ENCODE results near the gene OR7G1.
A peak's percentile ranks its signal among the peaks of the same experiment; 100 is the strongest.

OR7G1 gene

DNA sequence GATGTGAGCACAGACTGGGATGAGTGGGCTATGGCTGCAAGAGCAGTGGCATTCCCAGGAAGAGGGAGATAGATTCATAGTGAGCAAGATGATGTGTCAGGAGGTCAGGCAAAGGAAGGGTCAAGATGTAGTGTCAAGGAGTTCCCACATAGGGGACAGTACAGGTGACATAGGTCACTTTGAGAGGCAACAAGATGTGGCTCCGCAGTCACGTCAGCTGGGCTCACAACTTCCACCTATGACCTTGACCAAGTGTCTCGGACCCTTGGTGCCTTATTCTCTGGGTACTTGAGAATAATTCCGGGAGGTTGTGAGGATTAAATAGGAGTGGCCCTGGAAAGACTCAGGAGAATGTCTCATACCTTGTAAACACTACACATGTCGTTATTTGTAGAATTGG is 35.1 kb upstream of the OR7G1 start:
- H3K36me3 ChIP-seq (ENCODE audit: control insufficient read depth in 4 of 4, insufficient read depth in 4 of 4, low read length in 3 of 4), result peaks cover 13 to 76% (median 54%) of the 10 kb centered on the region in 4 experiments
- ChIA-PET CTCF (no interaction called here), POLR2A (no interaction called here)
- peaks cover 7 to 78% (median 54%) of the 10 kb centered on the region in 5 experiments for H3K9me3 ChIP-seq (ENCODE audit: control extremely low read depth in 1 of 5, control insufficient read depth in 4 of 5, insufficient read depth in 2 of 5, low read depth in 1 of 5, low read length in 4 of 5)
- WGBS (ENCODE audit: insufficient coverage), result 100% methylated on average over 1 of the region's 5 CpGs
- no peak for DNase-seq
- H3K27ac ChIP-seq (ENCODE audit: insufficient read depth in 1 of 2, low read depth in 1 of 2, low read length in 2 of 2, poor library complexity in 1 of 2, severe bottlenecking in 2 of 2), result no peak overlapping the region
- no peaks in the 10 kb centered on the region for H3K4me1 ChIP-seq (ENCODE audit: control extremely low read depth in 1 of 4, control insufficient read depth in 4 of 4, insufficient read depth in 4 of 4, low read length in 3 of 4)
- H3K4me3 ChIP-seq (ENCODE audit: control insufficient read depth in 1 of 7, extremely low read depth in 1 of 7, insufficient read depth in 4 of 7, low read depth in 2 of 7, low read length in 6 of 7), result no peak overlapping the region
- H3K27me3 ChIP-seq (replicated peaks in 2 of 5; ENCODE audit: control insufficient read depth in 4 of 5, insufficient read depth in 5 of 5, low read length in 4 of 5), result no peaks in the 10 kb centered on the region

DNA sequence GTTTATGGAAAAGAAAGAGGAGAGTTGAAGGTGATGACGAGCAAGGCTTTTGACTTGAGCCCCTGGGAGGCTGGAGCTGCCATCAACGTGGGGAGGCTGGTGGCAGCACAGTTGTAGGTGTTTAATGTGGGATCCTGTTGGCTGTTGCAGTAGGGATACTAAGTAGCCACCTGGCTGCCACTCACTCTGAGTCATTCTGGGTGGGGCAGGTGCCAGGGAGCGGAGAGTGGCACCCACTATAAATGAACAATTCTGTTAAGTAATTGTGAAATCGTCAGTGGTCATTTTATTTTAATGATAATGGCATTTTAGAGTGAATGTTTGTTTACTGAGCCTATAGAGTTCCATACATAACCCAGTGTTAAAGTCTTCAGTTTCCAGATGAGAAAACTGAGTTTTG is 34.4 kb upstream of the OR7G1 start:
- Histone ChIP-seq H3K27me3 (replicated peaks in 2 of 5; ENCODE audit: control insufficient read depth in 4 of 5, insufficient read depth in 5 of 5, low read length in 4 of 5) (no peaks in the 10 kb centered on the region), H3K4me1 (ENCODE audit: control extremely low read depth in 1 of 4, control insufficient read depth in 4 of 4, insufficient read depth in 4 of 4, low read length in 3 of 4) (no peaks in the 10 kb centered on the region), H3K9me3 (ENCODE audit: control extremely low read depth in 1 of 5, control insufficient read depth in 4 of 5, insufficient read depth in 2 of 5, low read depth in 1 of 5, low read length in 4 of 5) (peaks cover 10 to 78% (median 56%) of the 10 kb centered on the region in 5 experiments), H3K27ac (ENCODE audit: insufficient read depth in 1 of 2, low read depth in 1 of 2, low read length in 2 of 2, poor library complexity in 1 of 2, severe bottlenecking in 2 of 2) (no peak overlapping the region), H3K36me3 (ENCODE audit: control insufficient read depth in 4 of 4, insufficient read depth in 4 of 4, low read length in 3 of 4) (peaks cover 9 to 73% (median 52%) of the 10 kb centered on the region in 4 experiments), H3K4me3 (ENCODE audit: control insufficient read depth in 1 of 7, extremely low read depth in 1 of 7, insufficient read depth in 4 of 7, low read depth in 2 of 7, low read length in 6 of 7) (no peak overlapping the region)
- CTCF ChIA-PET, result no interaction called here
- DNase-seq, result no peak
- WGBS (ENCODE audit: insufficient coverage), result 98% methylated on average over 4 of the region's 4 CpGs
- POLR2A ChIA-PET, result no interaction called here

DNA sequence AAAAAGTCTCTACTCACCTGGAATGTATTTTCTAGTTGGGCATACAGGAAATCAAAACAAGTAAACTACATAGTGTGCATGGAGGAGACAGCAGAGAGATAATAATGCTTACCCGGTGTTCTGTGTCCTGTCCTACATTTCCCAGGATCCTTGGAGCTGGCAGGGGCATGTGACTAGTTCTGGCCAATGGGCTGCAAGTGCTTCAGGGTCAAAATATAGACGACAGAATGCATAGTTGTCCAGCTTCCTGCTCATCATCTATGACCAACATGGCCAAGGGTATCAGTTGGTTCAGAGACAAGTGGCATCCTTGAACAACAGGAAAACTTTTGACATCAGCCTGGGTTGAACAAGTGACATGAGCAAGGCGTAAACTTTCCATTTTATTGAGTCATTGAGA is 33.1 kb upstream of the OR7G1 start:
- peaks cover 9 to 78% (median 58%) of the 10 kb centered on the region in 5 experiments for H3K9me3 ChIP-seq (ENCODE audit: control extremely low read depth in 1 of 5, control insufficient read depth in 4 of 5, insufficient read depth in 2 of 5, low read depth in 1 of 5, low read length in 4 of 5)
- WGBS (ENCODE audit: insufficient coverage), result 98% methylated on average over 3 of the region's 3 CpGs
- H3K4me1 ChIP-seq (ENCODE audit: control extremely low read depth in 1 of 4, control insufficient read depth in 4 of 4, insufficient read depth in 4 of 4, low read length in 3 of 4), result no peaks in the 10 kb centered on the region
- H3K4me3 ChIP-seq (ENCODE audit: control insufficient read depth in 1 of 7, extremely low read depth in 1 of 7, insufficient read depth in 4 of 7, low read depth in 2 of 7, low read length in 6 of 7), result no peak overlapping the region
- ChIA-PET CTCF (no interaction called here), POLR2A (no interaction called here)
- H3K36me3 ChIP-seq (ENCODE audit: control insufficient read depth in 4 of 4, insufficient read depth in 4 of 4, low read length in 3 of 4), result peaks cover 9 to 71% (median 46%) of the 10 kb centered on the region in 4 experiments
- H3K27ac ChIP-seq (ENCODE audit: insufficient read depth in 1 of 2, low read depth in 1 of 2, low read length in 2 of 2, poor library complexity in 1 of 2, severe bottlenecking in 2 of 2), result no peak overlapping the region
- no peak for DNase-seq
- H3K27me3 ChIP-seq (replicated peaks in 2 of 5; ENCODE audit: control insufficient read depth in 4 of 5, insufficient read depth in 5 of 5, low read length in 4 of 5), result no peaks in the 10 kb centered on the region

DNA sequence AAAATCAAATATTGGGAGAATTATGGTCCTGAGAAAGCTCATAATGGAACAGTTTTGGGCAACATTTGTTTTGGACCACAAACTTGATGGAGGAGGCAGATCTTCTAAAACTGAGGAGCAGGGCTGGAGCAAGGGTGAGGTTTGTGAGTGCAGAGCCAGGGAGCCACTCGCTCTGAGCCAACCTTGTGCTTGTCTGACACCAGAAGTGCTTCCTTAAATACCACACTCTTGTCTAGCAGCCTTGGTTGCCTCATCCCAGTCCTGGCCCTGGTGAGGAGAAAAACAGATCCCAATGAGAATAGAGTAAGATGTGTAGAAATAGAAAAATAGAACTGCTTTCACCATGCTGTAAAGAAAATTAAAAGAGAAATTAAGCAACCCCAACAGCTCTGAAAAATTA is 31.3 kb upstream of the OR7G1 start:
- H3K27ac ChIP-seq (ENCODE audit: insufficient read depth in 1 of 2, low read depth in 1 of 2, low read length in 2 of 2, poor library complexity in 1 of 2, severe bottlenecking in 2 of 2), result no peak overlapping the region
- POLR2A ChIA-PET, result no interaction called here
- peaks cover 11 to 69% (median 45%) of the 10 kb centered on the region in 5 experiments for H3K9me3 ChIP-seq (ENCODE audit: control extremely low read depth in 1 of 5, control insufficient read depth in 4 of 5, insufficient read depth in 2 of 5, low read depth in 1 of 5, low read length in 4 of 5)
- peaks cover 6 to 70% (median 42%) of the 10 kb centered on the region in 4 experiments for H3K36me3 ChIP-seq (ENCODE audit: control insufficient read depth in 4 of 4, insufficient read depth in 4 of 4, low read length in 3 of 4)
- no peaks in the 10 kb centered on the region for H3K4me1 ChIP-seq (ENCODE audit: control extremely low read depth in 1 of 4, control insufficient read depth in 4 of 4, insufficient read depth in 4 of 4, low read length in 3 of 4)
- WGBS (ENCODE audit: insufficient coverage), result no CpG with 5 or more reads among the region's 1 CpG
- CTCF ChIA-PET, result no interaction called here
- no peak for DNase-seq
- H3K27me3 ChIP-seq (replicated peaks in 2 of 5; ENCODE audit: control insufficient read depth in 4 of 5, insufficient read depth in 5 of 5, low read length in 4 of 5), result no peaks in the 10 kb centered on the region
- H3K4me3 ChIP-seq (ENCODE audit: control insufficient read depth in 1 of 7, extremely low read depth in 1 of 7, insufficient read depth in 4 of 7, low read depth in 2 of 7, low read length in 6 of 7), result peak overlapping the region in 1 of 7 experiments; percentile 24

DNA sequence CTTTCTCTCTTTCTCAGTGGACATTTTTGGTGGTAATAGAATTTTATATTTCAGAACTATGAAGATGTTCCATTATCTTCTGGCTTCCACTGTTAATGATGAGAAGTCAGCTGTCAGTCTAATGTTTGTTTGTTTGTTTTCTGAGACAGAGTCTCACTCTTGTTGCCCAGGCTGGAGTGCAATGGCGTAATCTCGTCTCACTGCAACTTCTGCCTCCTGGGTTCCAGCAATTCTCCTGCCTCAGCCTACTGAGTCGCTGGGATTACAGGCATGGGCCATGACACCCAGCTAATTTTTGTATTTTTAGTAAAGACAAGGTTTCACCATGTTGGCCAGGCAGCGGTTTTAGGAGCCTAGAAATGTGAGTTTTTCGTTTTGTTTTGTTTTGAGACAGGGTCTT is 29.4 kb upstream of the OR7G1 start:
- ChIA-PET CTCF (interaction anchor here (0.5 kb wide), 1 partner anchor 643 kb away, joined by 3 read pairs; no protein-coding TSS in a partner anchor), POLR2A (no interaction called here)

DNA sequence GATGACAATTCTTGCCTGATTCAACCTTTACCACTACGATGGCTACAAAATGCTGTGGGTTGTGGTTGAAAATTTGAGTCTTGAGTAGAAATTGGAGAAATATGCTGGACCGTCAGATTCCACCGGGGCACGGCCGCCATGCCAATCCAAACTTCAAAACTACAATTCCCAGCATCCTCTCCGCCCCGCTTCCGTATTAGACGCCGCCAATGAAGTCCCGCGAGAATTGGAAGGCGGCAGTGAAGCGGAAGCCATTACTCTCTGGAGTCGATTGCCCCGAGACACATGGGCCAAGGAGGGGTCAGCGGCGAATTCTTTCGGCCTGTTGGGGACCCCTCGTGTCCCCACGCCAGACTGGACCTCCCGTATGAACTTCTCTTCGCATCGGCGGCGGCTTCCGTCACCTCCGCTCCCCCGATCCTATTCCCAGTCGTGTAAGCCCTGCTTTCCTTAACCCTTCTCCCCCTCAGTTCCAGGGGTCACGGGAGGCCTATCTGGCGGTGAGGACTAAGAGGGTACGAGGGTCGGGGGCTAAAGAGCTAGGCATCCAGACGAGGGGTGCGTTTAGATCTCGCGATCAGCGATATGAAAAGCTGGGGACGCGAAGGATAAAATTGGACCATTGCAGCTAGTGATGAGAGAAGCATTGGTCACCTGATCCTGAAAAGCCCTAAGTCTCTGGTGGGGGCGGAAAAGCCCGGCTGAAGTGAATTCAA is 24.8 kb upstream of the OR7G1 start, which contains the start of gene ZNF317:
TSS of gene ZNF317 (plus strand) at position 239 of the 716 bp plus-strand sequence. CDS start 15,620 bp downstream, outside the sequence.
- H3K4me3 ChIP-seq (ENCODE audit: control insufficient read depth in 1 of 7, extremely low read depth in 1 of 7, insufficient read depth in 4 of 7, low read depth in 2 of 7, low read length in 6 of 7), result peak within 1 kb of the TSS; percentile 80 to 100 (median 92)
- 0% methylated on average over 38 of the region's 43 CpGs for WGBS (ENCODE audit: insufficient coverage)
- peak; percentile 93 to 96 (median 95) for DNase-seq
- peaks cover 6 to 20% (median 13%) of the 10 kb centered on the region in 5 experiments for H3K9me3 ChIP-seq (ENCODE audit: control extremely low read depth in 1 of 5, control insufficient read depth in 4 of 5, insufficient read depth in 2 of 5, low read depth in 1 of 5, low read length in 4 of 5)
- H3K27me3 ChIP-seq (replicated peaks in 2 of 5; ENCODE audit: control insufficient read depth in 4 of 5, insufficient read depth in 5 of 5, low read length in 4 of 5), result no peaks in the 10 kb centered on the region
- H3K4me1 ChIP-seq (ENCODE audit: control extremely low read depth in 1 of 4, control insufficient read depth in 4 of 4, insufficient read depth in 4 of 4, low read length in 3 of 4), result peaks cover 9 to 17% (median 11%) of the 10 kb centered on the region in 4 experiments
- peak within 1 kb of the TSS; percentile 86 to 97 for H3K27ac ChIP-seq (ENCODE audit: insufficient read depth in 1 of 2, low read depth in 1 of 2, low read length in 2 of 2, poor library complexity in 1 of 2, severe bottlenecking in 2 of 2)
- peaks cover 0 to 25% (median 7%) of the 10 kb centered on the region in 4 experiments for H3K36me3 ChIP-seq (ENCODE audit: control insufficient read depth in 4 of 4, insufficient read depth in 4 of 4, low read length in 3 of 4)
- ChIA-PET CTCF (no interaction called here), POLR2A (interaction anchor here (0.5 kb wide), 1 partner anchor 168 kb away, joined by 7 read pairs; no protein-coding TSS in a partner anchor)

More for the DNA sequence above, 29.4 kb upstream of the OR7G1 start:
- 96% methylated on average over 5 of the region's 5 CpGs for WGBS (ENCODE audit: insufficient coverage)
- H3K9me3 ChIP-seq (ENCODE audit: control extremely low read depth in 1 of 5, control insufficient read depth in 4 of 5, insufficient read depth in 2 of 5, low read depth in 1 of 5, low read length in 4 of 5), result peaks cover 11 to 52% (median 34%) of the 10 kb centered on the region in 5 experiments
- no peak overlapping the region for H3K4me3 ChIP-seq (ENCODE audit: control insufficient read depth in 1 of 7, extremely low read depth in 1 of 7, insufficient read depth in 4 of 7, low read depth in 2 of 7, low read length in 6 of 7)
- no peaks in the 10 kb centered on the region for H3K27me3 ChIP-seq (replicated peaks in 2 of 5; ENCODE audit: control insufficient read depth in 4 of 5, insufficient read depth in 5 of 5, low read length in 4 of 5)
- peak; percentile 11 to 60 (median 48) for DNase-seq
- H3K4me1 ChIP-seq (ENCODE audit: control extremely low read depth in 1 of 4, control insufficient read depth in 4 of 4, insufficient read depth in 4 of 4, low read length in 3 of 4), result peaks cover 5 to 13% (median 7%) of the 10 kb centered on the region in 4 experiments
- peaks cover 6 to 55% (median 36%) of the 10 kb centered on the region in 4 experiments for H3K36me3 ChIP-seq (ENCODE audit: control insufficient read depth in 4 of 4, insufficient read depth in 4 of 4, low read length in 3 of 4)
- H3K27ac ChIP-seq (ENCODE audit: insufficient read depth in 1 of 2, low read depth in 1 of 2, low read length in 2 of 2, poor library complexity in 1 of 2, severe bottlenecking in 2 of 2), result no peak overlapping the region

DNA sequence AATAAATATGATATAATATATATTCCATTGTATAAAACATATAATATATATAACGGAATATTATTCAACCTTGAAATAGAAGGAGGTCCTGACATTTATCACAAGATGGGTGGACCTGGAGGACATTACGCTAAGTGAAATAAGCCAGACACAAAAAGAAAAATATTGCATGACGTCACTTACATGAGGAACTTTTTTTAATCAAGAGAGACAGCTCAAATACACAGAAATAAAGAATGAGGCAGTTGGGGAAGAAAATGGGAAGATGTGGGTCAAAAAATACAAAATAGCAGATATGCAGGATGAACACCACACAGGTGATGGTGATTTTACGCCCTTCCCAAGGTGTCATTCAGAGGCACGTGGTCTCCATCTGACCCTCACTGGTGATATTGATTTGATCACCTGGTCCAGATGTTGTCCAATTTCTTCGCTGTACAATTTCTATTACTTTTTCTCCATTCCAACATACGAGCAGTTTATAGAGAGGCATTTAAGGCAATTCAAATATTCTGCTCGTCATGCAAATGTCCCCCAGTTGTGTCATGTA is 24.1 kb upstream of the OR7G1 start:
- Histone ChIP-seq H3K4me3 (ENCODE audit: control insufficient read depth in 1 of 7, extremely low read depth in 1 of 7, insufficient read depth in 4 of 7, low read depth in 2 of 7, low read length in 6 of 7) (peak overlapping the region in 6 of 7 experiments; percentile 87 to 100 (median 95)), H3K27me3 (replicated peaks in 2 of 5; ENCODE audit: control insufficient read depth in 4 of 5, insufficient read depth in 5 of 5, low read length in 4 of 5) (no peaks in the 10 kb centered on the region), H3K4me1 (ENCODE audit: control extremely low read depth in 1 of 4, control insufficient read depth in 4 of 4, insufficient read depth in 4 of 4, low read length in 3 of 4) (peaks cover 9 to 17% (median 11%) of the 10 kb centered on the region in 4 experiments), H3K36me3 (ENCODE audit: control insufficient read depth in 4 of 4, insufficient read depth in 4 of 4, low read length in 3 of 4) (peaks cover 0 to 21% (median 5%) of the 10 kb centered on the region in 4 experiments), H3K9me3 (ENCODE audit: control extremely low read depth in 1 of 5, control insufficient read depth in 4 of 5, insufficient read depth in 2 of 5, low read depth in 1 of 5, low read length in 4 of 5) (peaks cover 1 to 14% (median 7%) of the 10 kb centered on the region in 5 experiments), H3K27ac (ENCODE audit: insufficient read depth in 1 of 2, low read depth in 1 of 2, low read length in 2 of 2, poor library complexity in 1 of 2, severe bottlenecking in 2 of 2) (peak overlapping the region; percentile 86 to 97)
- CTCF ChIA-PET, result no interaction called here
- DNase-seq, result peak in 1 of 3 donors; percentile 34
- WGBS (ENCODE audit: insufficient coverage), result 34% methylated on average over 3 of the region's 8 CpGs
- POLR2A ChIA-PET, result no interaction called here
